ENCODE measurements around the gene NCOR2.

NCOR2 gene

GRCh38 chr12:124577986-124578385 lies 10.6 kb upstream of the NCOR2 start:
- DNase-seq (ENCODE audit: low read depth in 1 of 2, low spot score in 1 of 2), result no peak

DNA sequence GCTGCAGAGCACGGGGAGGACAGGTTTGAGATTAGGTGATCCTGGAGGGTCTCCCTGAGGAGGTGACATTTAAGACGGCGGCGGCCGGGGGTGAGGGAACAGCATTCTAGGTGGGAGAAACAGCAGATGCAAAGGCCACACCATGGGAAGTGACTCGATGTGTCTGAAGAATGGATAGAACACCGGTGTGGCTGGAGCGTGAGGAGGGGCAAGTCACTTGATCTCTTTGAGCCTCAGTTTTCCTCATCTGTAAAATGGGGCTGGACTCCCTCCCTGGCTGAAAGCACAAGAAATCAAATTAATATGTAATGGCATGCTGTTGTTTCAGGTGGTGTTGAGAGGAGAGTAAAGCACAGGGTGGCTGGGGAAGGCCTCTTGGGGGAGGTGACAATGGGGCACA lies 10.0 kb upstream of the NCOR2 start:
- no peak for DNase-seq (ENCODE audit: low read depth in 1 of 2, low spot score in 1 of 2)

GRCh38 chr12:124576061-124576650 lies 8.7 kb upstream of the NCOR2 start:
- no peak for DNase-seq (ENCODE audit: low read depth in 1 of 2, low spot score in 1 of 2)

GRCh38 chr12:124573839-124574786 lies 6.7 kb upstream of the NCOR2 start:
- no peak for DNase-seq (ENCODE audit: low read depth in 1 of 2, low spot score in 1 of 2)

- DNase-seq (ENCODE audit: low read depth in 1 of 2, low spot score in 1 of 2), result no peak
These were observed 4.1 kb upstream of the NCOR2 start for GRCh38 chr12:124571556-124571955.

DNA sequence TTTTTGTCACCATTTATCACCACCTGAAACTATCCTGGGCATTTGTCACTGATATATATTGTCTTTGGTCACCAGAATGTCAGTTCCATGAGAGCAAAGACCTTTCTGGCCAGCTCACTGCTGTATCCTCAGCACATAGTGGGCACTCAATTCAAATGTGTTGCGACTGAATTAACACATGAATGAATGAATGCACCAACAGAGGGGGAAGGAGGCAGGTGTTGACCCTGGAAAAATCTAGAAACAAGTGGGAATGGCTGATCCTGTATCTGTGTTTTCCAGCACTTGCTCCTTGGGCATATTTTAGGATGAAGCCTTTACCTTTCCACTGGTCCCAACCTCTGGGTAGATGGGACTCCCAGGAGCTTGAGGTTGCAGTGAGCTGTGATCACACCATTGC lies 3.4 kb upstream of the NCOR2 start:
- DNase-seq (ENCODE audit: low read depth in 1 of 2, low spot score in 1 of 2), result no peak

GRCh38 chr12:124569375-124570148 lies 2.1 kb upstream of the NCOR2 start:
- DNase-seq (ENCODE audit: low read depth in 1 of 2, low spot score in 1 of 2), result no peak

DNA sequence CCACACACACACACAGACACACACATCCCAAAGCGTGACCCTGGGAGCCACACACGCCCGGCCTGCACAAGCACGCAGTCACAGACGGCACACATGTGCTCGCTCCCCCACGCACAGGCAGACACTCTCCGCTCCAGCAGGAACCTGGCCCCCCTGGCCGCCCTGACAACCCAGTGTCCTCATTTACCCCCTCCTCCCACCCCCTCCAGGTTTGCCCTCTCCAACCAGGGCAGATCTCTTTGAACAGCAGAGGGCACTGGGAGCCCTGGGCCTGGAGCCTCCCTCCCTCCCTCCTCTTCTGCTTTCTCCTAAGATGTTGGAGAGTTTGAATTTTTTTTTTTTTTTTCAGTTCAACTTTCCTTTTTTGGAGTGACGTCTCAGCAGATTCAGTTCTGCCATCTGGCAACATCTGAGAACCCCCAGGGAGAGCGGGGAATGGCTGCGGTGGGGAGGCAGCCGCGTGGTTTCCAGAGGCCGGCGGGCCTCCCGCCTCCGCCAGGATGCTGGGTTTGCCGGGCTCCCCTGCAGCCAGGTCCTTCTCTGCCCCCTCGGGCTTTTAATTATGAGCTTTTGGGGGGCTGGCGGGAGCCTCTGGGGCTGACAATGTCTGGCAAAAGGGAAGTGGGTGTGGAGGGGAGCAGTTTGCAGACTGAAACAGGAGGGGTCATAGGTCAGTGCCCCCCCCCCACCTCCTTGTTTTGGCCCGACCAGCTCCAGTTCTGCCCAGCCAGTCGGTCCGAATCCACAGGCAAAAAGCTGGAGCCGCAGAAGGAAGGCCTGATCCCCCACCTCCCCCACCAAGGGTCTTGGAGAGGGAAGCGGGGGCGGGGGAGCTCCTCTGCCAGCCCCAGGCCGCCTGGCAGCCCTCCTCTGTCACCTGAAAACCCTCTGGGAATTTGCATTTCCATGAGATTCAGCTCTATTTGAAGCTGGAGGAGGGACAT lies 1.3 kb upstream of the NCOR2 start:
- DNase-seq (ENCODE audit: low read depth in 1 of 2, low spot score in 1 of 2), result no peak

GRCh38 chr12:124567673-124568373 lies 411 bp upstream of the NCOR2 start:
- DNase-seq (ENCODE audit: low read depth in 1 of 2, low spot score in 1 of 2), result peak; percentile 68 to 73

- DNase-seq (ENCODE audit: low read depth in 1 of 2, low spot score in 1 of 2), result peak; percentile 41 to 53
These were observed 1.0 kb downstream of the NCOR2 start for GRCh38 chr12:124566161-124566996.

DNA sequence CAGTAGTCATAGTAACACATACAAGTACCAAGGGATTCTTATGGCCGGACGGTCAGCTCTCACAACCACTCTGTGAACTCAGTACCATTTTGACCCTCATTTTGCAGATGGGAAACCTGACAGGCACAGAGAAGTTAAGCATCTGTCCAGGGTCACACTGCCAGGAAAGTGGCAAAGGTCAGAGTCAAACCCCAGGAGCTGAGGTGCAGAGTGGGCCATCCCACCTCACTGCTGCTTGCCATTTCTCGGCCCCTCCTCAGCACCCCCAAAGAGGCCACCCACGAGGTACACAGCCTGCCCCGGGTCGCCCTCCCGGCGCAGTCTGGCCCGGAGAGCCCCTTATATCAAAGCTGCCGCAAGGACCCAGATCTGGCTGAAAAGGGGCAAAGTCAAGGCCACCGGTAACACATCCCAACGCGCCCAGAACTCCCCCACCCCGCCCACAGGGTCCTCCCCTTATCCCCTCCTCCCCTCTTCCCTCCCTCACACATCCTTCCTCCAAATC lies 1.7 kb downstream of the NCOR2 start:
- DNase-seq (ENCODE audit: low read depth in 1 of 2, low spot score in 1 of 2), result no peak

DNA sequence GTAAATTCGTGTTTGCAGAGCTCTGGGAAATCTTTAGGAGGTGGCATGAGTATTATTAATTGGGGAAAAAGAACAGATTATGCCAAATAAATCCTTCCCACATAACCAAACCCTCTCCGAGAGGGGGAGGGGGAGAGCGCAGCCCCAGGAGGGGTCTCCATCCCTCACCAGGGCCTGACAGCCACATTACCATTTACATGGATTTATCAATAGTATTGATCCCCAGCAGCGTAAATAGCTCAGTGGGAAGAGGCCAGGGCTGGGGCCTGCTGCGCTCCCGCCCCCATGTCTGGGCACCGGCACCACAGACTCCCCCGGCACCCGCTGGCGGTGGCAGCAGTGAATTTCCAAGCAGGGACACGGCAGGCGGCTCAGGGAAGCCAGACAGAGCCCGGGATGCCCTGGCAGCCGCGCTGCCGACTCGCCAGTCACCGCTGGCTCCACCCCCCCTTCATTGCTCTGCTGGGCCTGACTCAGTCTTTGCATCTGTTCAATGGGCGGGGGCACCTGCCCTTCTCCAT lies 2.4 kb downstream of the NCOR2 start:
- DNase-seq (ENCODE audit: low read depth in 1 of 2, low spot score in 1 of 2), result no peak

DNA sequence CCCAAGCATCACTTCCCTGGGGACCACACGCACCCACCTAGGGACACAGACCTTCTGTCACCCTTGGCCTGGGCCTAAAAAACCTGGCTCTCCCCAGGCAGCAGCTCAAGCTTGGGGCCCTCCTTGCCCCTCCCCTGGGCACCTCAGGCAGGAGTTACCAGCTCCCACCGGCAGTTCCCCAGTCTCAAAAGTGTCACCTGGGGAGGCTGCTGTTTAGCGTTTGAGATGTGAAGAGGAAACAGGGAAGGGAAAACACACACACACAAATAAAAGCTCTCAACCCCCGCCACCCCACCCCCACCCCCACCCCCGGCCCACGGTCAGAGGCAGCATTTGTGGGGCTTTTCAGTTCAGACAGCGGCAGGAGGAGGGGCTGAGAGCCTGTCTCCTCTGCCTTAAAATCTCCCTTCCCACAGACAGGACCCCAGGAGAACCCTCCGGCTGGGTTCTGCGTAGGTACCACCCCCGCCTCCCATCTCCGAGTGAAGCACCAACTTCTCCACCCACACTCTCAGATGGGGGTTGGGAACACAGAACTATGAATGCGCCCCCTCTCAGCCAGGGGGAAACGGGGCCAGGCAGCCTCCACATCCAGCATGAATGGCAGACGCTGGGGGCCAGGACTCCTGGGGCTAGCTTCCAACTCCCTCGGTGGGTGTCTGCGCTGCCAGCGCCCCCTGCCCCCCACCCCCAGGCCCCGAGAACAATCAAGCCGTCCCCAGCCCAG lies 3.0 kb downstream of the NCOR2 start:
- no peak for DNase-seq (ENCODE audit: low read depth in 1 of 2, low spot score in 1 of 2)

- DNase-seq (ENCODE audit: low read depth in 1 of 2, low spot score in 1 of 2), result no peak
These were observed 3.6 kb downstream of the NCOR2 start for GRCh38 chr12:124563809-124564208.

GRCh38 chr12:124563401-124563800 lies 4.0 kb downstream of the NCOR2 start:
- no peak for DNase-seq (ENCODE audit: low read depth in 1 of 2, low spot score in 1 of 2)

DNA sequence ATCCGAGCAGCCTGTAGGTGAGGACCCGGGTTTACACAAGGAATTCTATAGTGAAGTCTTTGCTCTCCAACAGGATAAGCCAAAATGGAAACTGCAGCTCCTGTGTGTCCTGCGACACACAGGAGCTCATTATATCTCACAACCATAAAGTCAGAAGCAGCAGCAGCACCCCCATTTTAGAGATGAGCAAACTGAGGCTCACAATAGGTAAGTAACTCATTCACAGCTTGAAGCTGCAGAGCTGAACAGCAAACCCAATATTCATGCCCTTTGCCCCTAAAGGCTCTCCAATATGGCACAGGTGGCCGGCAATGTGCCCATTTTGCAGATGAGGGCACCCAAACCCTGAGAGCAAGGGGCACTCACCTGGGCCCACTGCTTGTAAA lies 4.6 kb downstream of the NCOR2 start:
- no peak for DNase-seq (ENCODE audit: low read depth in 1 of 2, low spot score in 1 of 2)

- DNase-seq (ENCODE audit: low read depth in 1 of 2, low spot score in 1 of 2), result no peak
These were observed 5.2 kb downstream of the NCOR2 start for GRCh38 chr12:124562018-124562795.
